Thymus (tissue), 11 donors: Measurements from ENCODE around the gene GRAMD1B. TPM values are rescaled to one million over a fixed set of nuclear protein-coding genes. Genes with fewer than 3 reads are reported as not detected.

Experiments used
- DNase-seq, 9 donors: peaks; one replicate each; pipeline ENCODE4 v3.0.0-alpha.2; 2013; ENCODE audit warnings: low spot score in 9 of 9, low read depth in 6 of 9, missing footprints in 1 of 9
- H3K27ac ChIP-seq, 2 donors: one replicate each; pipeline ENCODE4 v1.5.1; 2013; ENCODE audit warnings: control low read depth in 1 of 2, low read depth in 1 of 2, low read length in 1 of 2, mild to moderate bottlenecking in 1 of 2, moderate library complexity in 1 of 2
- H3K27me3 ChIP-seq, 2 donors: one replicate each; pipeline ENCODE4 v1.5.1; 2013; ENCODE audit warnings: low read length in 1 of 2; ENCODE audit not compliant: control insufficient read depth in 2 of 2, insufficient read depth in 1 of 2
- H3K36me3 ChIP-seq, 2 donors: one replicate each; pipeline ENCODE4 v1.5.1; 2013; ENCODE audit warnings: low read length in 1 of 2, mild to moderate bottlenecking in 1 of 2, moderate library complexity in 1 of 2; ENCODE audit not compliant: control insufficient read depth in 2 of 2, insufficient read depth in 2 of 2
- H3K4me1 ChIP-seq, 2 donors: one replicate each; pipeline ENCODE4 v1.5.1; 2013; ENCODE audit warnings: low read length in 2 of 2; ENCODE audit not compliant: control insufficient read depth in 2 of 2, insufficient read depth in 2 of 2
- H3K4me3 ChIP-seq, 2 donors: one replicate each; pipeline ENCODE4 v1.5.1; 2013; ENCODE audit warnings: low read length in 2 of 2, control low read depth in 1 of 2, mild to moderate bottlenecking in 1 of 2
- H3K9me3 ChIP-seq, 2 donors: one replicate each; pipeline ENCODE4 v1.5.1; 2013; ENCODE audit warnings: low read length in 1 of 2, mild to moderate bottlenecking in 1 of 2; ENCODE audit not compliant: control insufficient read depth in 2 of 2, insufficient read depth in 1 of 2
- WGBS: extraction: QIAGEN DNeasy Blood & Tissue Kit; methylation state at CpG from one replicate; pipeline ENCODE4 v1.1.7; 2013; 5-methylcytosine and 5-hydroxymethylcytosine counted together
- polyA plus RNA-seq: library from polyadenylated mRNA; stranded (reverse); fragments of 200-250 nt; gene quantifications from one replicate; pipeline ENCODE4 v1.2.3, GENCODE V29; 2013
- total RNA-seq: library from RNA; stranded (reverse); fragments of 120-200 nt; gene quantifications from one replicate; pipeline ENCODE4 v1.2.4, GENCODE V29; 2013
- donor health status: healthy.

The GRAMD1B gene
- total and polyA plus RNA-seq, 2 donors = 4.8 to 15.6 TPM

GRCh38 chr11:123434911-123435310, 4.8 kb downstream of the GRAMD1B start:
- Histone ChIP-seq H3K36me3 (peaks cover 0 to 27% of the 10 kb centered on the region in 2 donors), H3K4me1 (peaks cover 15 to 44% of the 10 kb centered on the region in 2 donors), H3K9me3 (no peaks in the 10 kb centered on the region), H3K27ac (no peak overlapping the region), H3K27me3 (no peaks in the 10 kb centered on the region), H3K4me3 (no peak overlapping the region)
- no peak for DNase-seq
- 91% methylated on average over 3 of the region's 3 CpGs for WGBS

- WGBS = 92% methylated on average over 9 of the region's 9 CpGs
These were observed 7.3 kb downstream of the GRAMD1B start for GRCh38 chr11:123437236-123437979.

GRCh38 chr11:123438131-123438627, 8.1 kb downstream of the GRAMD1B start:
- no peaks in the 10 kb centered on the region for H3K9me3 ChIP-seq
- DNase-seq = no peak
- peaks cover 0 to 27% of the 10 kb centered on the region in 2 donors for H3K4me1 ChIP-seq
- no peak overlapping the region for H3K27ac ChIP-seq
- peaks cover 0 to 30% of the 10 kb centered on the region in 2 donors for H3K36me3 ChIP-seq
- H3K27me3 ChIP-seq = no peaks in the 10 kb centered on the region
- no peak overlapping the region for H3K4me3 ChIP-seq
- 58% methylated on average over 7 of the region's 7 CpGs for WGBS

More at GRCh38 chr11:123437236-123437979, 7.3 kb downstream of the GRAMD1B start:
- H3K4me3 ChIP-seq = no peak overlapping the region
- H3K27me3 ChIP-seq = no peaks in the 10 kb centered on the region
- H3K9me3 ChIP-seq = no peaks in the 10 kb centered on the region
- no peak overlapping the region for H3K27ac ChIP-seq
- H3K4me1 ChIP-seq = peaks cover 6 to 33% of the 10 kb centered on the region in 2 donors
- peaks cover 0 to 30% of the 10 kb centered on the region in 2 donors for H3K36me3 ChIP-seq
- no peak for DNase-seq

- no peak for DNase-seq
- peaks cover 0 to 23% of the 10 kb centered on the region in 2 donors for H3K4me1 ChIP-seq
- no peak overlapping the region for H3K27ac ChIP-seq
- WGBS = 96% methylated on average over 4 of the region's 4 CpGs
- H3K9me3 ChIP-seq = no peaks in the 10 kb centered on the region
- no peaks in the 10 kb centered on the region for H3K27me3 ChIP-seq
- H3K4me3 ChIP-seq = no peak overlapping the region
- H3K36me3 ChIP-seq = peaks cover 0 to 30% of the 10 kb centered on the region in 2 donors
These were observed 9.5 kb downstream of the GRAMD1B start for GRCh38 chr11:123439616-123440015.

- H3K4me1 ChIP-seq = peaks cover 0 to 23% of the 10 kb centered on the region in 2 donors
- DNase-seq = no peak
- no peaks in the 10 kb centered on the region for H3K9me3 ChIP-seq
- WGBS = 96% methylated on average over 5 of the region's 5 CpGs
- peaks cover 0 to 33% of the 10 kb centered on the region in 2 donors for H3K36me3 ChIP-seq
- H3K27me3 ChIP-seq = no peaks in the 10 kb centered on the region
- H3K4me3 ChIP-seq = no peak overlapping the region
- H3K27ac ChIP-seq = no peak overlapping the region
These were observed 11.1 kb downstream of the GRAMD1B start for GRCh38 chr11:123441161-123441560.

GRCh38 chr11:123443851-123444623, 14.0 kb downstream of the GRAMD1B start:
- Histone ChIP-seq H3K4me1 (peaks cover 0 to 4% of the 10 kb centered on the region in 2 donors), H3K27me3 (no peaks in the 10 kb centered on the region), H3K9me3 (no peaks in the 10 kb centered on the region), H3K27ac (no peak overlapping the region), H3K36me3 (peaks cover 0 to 20% of the 10 kb centered on the region in 2 donors), H3K4me3 (no peak overlapping the region)
- 97% methylated on average over 5 of the region's 5 CpGs for WGBS
- DNase-seq = no peak

GRCh38 chr11:123448823-123449222, 18.8 kb downstream of the GRAMD1B start:
- Histone ChIP-seq H3K9me3 (no peaks in the 10 kb centered on the region), H3K27ac (no peak overlapping the region), H3K27me3 (no peaks in the 10 kb centered on the region), H3K4me1 (peaks cover 0 to 18% of the 10 kb centered on the region in 2 donors), H3K36me3 (peaks cover 0 to 18% of the 10 kb centered on the region in 2 donors), H3K4me3 (no peak overlapping the region)
- no peak for DNase-seq
- 97% methylated on average over 8 of the region's 8 CpGs for WGBS

- Histone ChIP-seq H3K4me3 (no peak overlapping the region), H3K27ac (no peak overlapping the region), H3K9me3 (no peaks in the 10 kb centered on the region), H3K4me1 (peaks cover 3 to 24% of the 10 kb centered on the region in 2 donors), H3K27me3 (no peaks in the 10 kb centered on the region), H3K36me3 (peaks cover 0 to 18% of the 10 kb centered on the region in 2 donors)
- no peak for DNase-seq
These were observed 19.4 kb downstream of the GRAMD1B start for GRCh38 chr11:123449436-123449835.

GRCh38 chr11:123450623-123451022, 20.6 kb downstream of the GRAMD1B start:
- Histone ChIP-seq H3K9me3 (no peaks in the 10 kb centered on the region), H3K4me1 (peaks cover 4 to 26% of the 10 kb centered on the region in 2 donors), H3K4me3 (no peak overlapping the region), H3K27ac (no peak overlapping the region), H3K27me3 (no peaks in the 10 kb centered on the region), H3K36me3 (peaks cover 0 to 12% of the 10 kb centered on the region in 2 donors)
- over 99% methylated on average over 3 of the region's 3 CpGs for WGBS
- DNase-seq = no peak
